ENCODE measurements around the gene TNNI3.

- TF ChIP-seq CTCF (conservative IDR thresholded peaks at IDR 0.05) (no peak), EZH2 (IDR thresholded peaks at IDR 0.05; ENCODE audit: low read depth) (no peak)
Measured at GRCh38 chr19:55166530-55167268, 9.2 kb upstream of the TNNI3 start, which contains the start of gene DNAAF3.

Measured in PC-9 (cell line).